ENCODE measurements around the gene FERMT2. TPM values are rescaled to one million over a fixed set of nuclear protein-coding genes. Genes with fewer than 3 reads are reported as not detected.

The FERMT2 gene
- total and polyA plus RNA-seq, 9 of the 15 experiments (the other 6 are each of a cell fraction or from before 2014, with no cell fraction given): 0.10 to 1.3 (median 0.40) TPM

GRCh38 chr14:52936437-52936836, 14.4 kb downstream of the FERMT2 start (continued):
- TF ChIP-seq, protein P1, sequence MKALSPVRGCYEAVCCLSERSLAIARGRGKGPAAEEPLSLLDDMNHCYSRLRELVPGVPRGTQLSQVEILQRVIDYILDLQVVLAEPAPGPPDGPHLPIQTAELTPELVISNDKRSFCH (CRISPR knock-in tag; IDR thresholded peaks at IDR 0.05): no peak
- TF ChIP-seq, protein P1 (tag; IDR thresholded peaks at IDR 0.05): no peak
- TF ChIP-seq CEBPZ (IDR thresholded peaks at IDR 0.05; ENCODE audit: borderline replicate concordance, low read depth, low read length) (no peak), ZNF449 (CRISPR knock-in tag; IDR thresholded peaks at IDR 0.05) (no peak), HSF4 (CRISPR knock-in tag; IDR thresholded peaks at IDR 0.05; ENCODE audit: borderline replicate concordance) (no peak)

All from K562 (cell line).